Measurements from ENCODE around the gene YY1AP1.

- TF ChIP-seq CTCF (IDR thresholded peaks at IDR 0.05; ENCODE audit: extremely low read depth in 1 of 2, insufficient read depth in 1 of 2, low read depth in 1 of 2, low read length in 2 of 2) (no peak), EZH2 (IDR thresholded peaks at IDR 0.05; ENCODE audit: borderline replicate concordance, low read depth, low read length, severe bottlenecking) (no peak), POLR2AphosphoS5 (IDR thresholded peaks at IDR 0.05; ENCODE audit: insufficient read depth, low read depth, low read length) (no peak), POLR2A (IDR thresholded peaks at IDR 0.05; ENCODE audit: low read depth, low read length) (no peak), MAX (IDR thresholded peaks at IDR 0.05; ENCODE audit: insufficient read depth, insufficient read length) (no peak), MYC (IDR thresholded peaks at IDR 0.05; ENCODE audit: low read depth, low read length) (no peak), JUN (IDR thresholded peaks at IDR 0.05; ENCODE audit: borderline replicate concordance, insufficient read depth, insufficient read length, low read depth) (no peak)
Measured at GRCh38 chr1:155719703-155720102, 31.1 kb upstream of the YY1AP1 start.

Measured in endothelial cell of umbilical vein (primary cell).